ENCODE results near the gene AMTN.
"Not testable (repeated sequence)": the region's sequence is repeated elsewhere in the genome, so short reads cannot be mapped to it uniquely, and the experiment has no call there.

AMTN gene, protein sequence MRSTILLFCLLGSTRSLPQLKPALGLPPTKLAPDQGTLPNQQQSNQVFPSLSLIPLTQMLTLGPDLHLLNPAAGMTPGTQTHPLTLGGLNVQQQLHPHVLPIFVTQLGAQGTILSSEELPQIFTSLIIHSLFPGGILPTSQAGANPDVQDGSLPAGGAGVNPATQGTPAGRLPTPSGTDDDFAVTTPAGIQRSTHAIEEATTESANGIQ

DNA sequence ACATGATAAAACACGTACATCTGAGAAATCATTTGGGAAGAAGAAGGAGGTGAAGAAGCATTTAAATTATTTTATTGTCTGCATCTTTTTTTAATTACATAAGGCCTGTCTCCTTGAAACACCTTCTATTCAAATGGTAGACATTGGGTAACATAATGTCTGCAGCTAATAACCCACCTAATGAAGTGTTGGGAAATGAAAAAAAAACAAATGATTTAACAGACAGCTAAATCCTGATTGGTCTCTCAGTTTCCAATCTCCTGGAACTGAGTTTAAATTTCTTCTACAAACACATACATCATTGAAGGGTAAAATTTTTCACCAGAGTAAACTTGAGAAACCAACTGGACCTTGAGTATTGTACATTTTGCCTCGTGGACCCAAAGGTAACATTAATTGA, at the start of gene AMTN:
Gene AMTN (plus strand): TSS at position 301 of the 400 bp plus-strand sequence. CDS start 209 bp downstream, outside the sequence.
- H3K9ac ChIP-seq (ENCODE audit: insufficient read length), result no peak within 1 kb of the TSS
- no peak for DNase-seq (ENCODE audit: low read depth, low spot score)
- H3K4me3 ChIP-seq, result no peak within 1 kb of the TSS
- H3K27ac ChIP-seq, result no peak within 1 kb of the TSS
- no peaks in the 10 kb centered on the region for H3K9me3 ChIP-seq (ENCODE audit: low read depth, low read length)
- no peaks in the 10 kb centered on the region for H3K36me3 ChIP-seq (ENCODE audit: insufficient read depth, low read length)
- no peak for TF ChIP-seq POLR2AphosphoS5 (IDR thresholded peaks at IDR 0.05; ENCODE audit: borderline replicate concordance, low read depth, low read length)
- no peak for TF ChIP-seq EZH2 (IDR thresholded peaks at IDR 0.05)
- TF ChIP-seq FOXP2 (optimal IDR thresholded peaks at IDR 0.05; ENCODE audit: control extremely low read depth, extremely low read length, insufficient read depth), result no peak

DNA sequence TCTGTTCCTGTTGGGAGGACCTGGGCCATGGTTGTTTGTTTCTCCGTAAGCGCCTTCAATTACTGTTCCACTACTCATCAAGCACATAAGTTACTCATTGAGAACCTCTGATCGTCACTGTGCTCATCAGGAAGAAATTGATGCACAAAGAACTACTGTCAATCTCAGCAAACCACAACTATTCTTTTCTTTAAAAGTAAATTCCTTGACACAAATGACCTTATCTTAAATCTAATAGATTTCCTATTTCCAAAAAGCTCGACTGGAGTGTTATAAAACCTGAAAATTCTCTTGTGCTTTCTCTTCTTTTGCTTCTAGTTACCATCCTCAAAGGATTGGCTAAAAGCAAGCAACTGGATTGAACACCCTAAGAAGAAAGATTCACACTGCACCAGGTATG, 46.5 kb upstream of the AMTN start, which contains the start of gene MUC7:
Gene MUC7 (plus strand): TSS at position 301 of the 400 bp plus-strand sequence. CDS start 1,825 bp downstream, outside the sequence.
- no peak within 1 kb of the TSS for H3K27ac ChIP-seq
- H3K36me3 ChIP-seq (ENCODE audit: insufficient read depth, low read length), result no peaks in the 10 kb centered on the region

DNA sequence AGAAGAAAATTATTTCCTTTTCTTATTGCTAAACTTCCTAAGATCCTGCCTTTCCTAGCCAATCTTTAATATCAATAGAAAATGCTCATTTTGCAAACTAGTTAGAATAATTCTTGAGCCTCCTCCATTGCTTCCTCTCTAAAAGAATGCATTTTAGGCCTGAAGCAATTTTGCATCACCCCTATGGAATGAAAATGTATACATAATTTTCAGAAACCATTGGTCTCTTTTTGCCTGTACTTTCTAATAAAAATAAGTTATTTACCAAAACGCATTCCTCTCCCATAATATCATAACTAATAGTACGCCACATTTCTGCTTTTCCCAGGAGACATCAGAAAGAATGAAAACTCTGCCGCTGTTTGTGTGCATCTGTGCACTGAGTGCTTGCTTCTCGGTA, 44.7 kb upstream of the AMTN start:
- H3K27ac ChIP-seq, result peak overlapping the region; percentile 77
- H3K9me3 ChIP-seq (ENCODE audit: low read depth, low read length), result no peaks in the 10 kb centered on the region
- peak overlapping the region; percentile 6 for H3K9ac ChIP-seq (ENCODE audit: insufficient read length)
- TF ChIP-seq EZH2 (IDR thresholded peaks at IDR 0.05) (no peak), POLR2AphosphoS5 (IDR thresholded peaks at IDR 0.05; ENCODE audit: borderline replicate concordance, low read depth, low read length) (no peak), FOXP2 (optimal IDR thresholded peaks at IDR 0.05; ENCODE audit: control extremely low read depth, extremely low read length, insufficient read depth) (no peak)
- peak; percentile 66 for DNase-seq (ENCODE audit: low read depth, low spot score)
- H3K36me3 ChIP-seq (ENCODE audit: insufficient read depth, low read length), result no peaks in the 10 kb centered on the region
- peak overlapping the region; percentile 49 for H3K4me3 ChIP-seq

More for the DNA sequence above, 46.5 kb upstream of the AMTN start, which contains the start of gene MUC7:
- DNase-seq (ENCODE audit: low read depth, low spot score), result no peak
- no peak for TF ChIP-seq EZH2 (IDR thresholded peaks at IDR 0.05)
- TF ChIP-seq POLR2AphosphoS5 (IDR thresholded peaks at IDR 0.05; ENCODE audit: borderline replicate concordance, low read depth, low read length), result no peak
- no peak for TF ChIP-seq FOXP2 (optimal IDR thresholded peaks at IDR 0.05; ENCODE audit: control extremely low read depth, extremely low read length, insufficient read depth)
- H3K4me3 ChIP-seq, result no peak within 1 kb of the TSS
- H3K9ac ChIP-seq (ENCODE audit: insufficient read length), result no peak within 1 kb of the TSS
- no peaks in the 10 kb centered on the region for H3K9me3 ChIP-seq (ENCODE audit: low read depth, low read length)

DNA sequence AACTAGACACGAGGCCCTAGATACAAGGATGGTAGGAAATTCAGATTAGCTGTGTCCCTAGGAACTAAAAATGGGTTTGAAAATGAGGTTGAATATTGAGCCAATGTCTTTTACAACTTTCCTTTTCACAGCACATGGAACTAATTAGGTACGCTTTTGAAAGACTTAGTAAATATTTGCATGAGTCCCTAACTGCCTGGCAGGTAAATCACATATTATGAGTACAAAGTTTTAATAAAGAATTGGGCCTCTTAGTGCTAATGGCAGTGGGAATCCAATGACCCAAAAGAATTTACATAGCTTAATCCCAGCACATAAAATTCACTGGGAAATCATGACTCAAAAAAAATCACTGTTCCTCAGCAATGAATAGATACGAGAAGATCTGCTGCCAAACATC, 29.6 kb upstream of the AMTN start:
- no peak overlapping the region for H3K9ac ChIP-seq (ENCODE audit: insufficient read length)
- no peak for TF ChIP-seq EZH2 (IDR thresholded peaks at IDR 0.05)
- no peak overlapping the region for H3K4me3 ChIP-seq
- no peaks in the 10 kb centered on the region for H3K9me3 ChIP-seq (ENCODE audit: low read depth, low read length)
- DNase-seq (ENCODE audit: low read depth, low spot score), result no peak
- H3K36me3 ChIP-seq (ENCODE audit: insufficient read depth, low read length), result no peaks in the 10 kb centered on the region
- H3K27ac ChIP-seq, result no peak overlapping the region

DNA sequence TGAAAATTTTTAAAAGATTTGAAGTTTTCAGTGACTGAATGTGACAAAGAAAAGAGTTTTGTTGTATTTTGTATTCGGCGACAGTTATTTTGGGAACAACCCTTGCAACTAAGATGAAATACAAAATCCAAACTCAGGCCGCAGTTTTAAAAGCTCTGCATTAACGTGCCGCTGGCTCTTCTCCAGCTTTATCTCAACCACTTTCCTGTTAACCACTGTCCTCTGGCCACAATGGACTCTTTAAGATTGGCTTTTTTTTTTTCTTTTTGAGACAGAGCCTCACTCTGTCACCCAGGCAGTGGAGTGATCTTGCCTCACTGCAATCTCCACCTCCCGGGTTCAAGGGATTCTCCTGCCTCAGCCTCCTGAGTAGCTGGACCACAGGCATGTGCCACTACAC, 22.1 kb upstream of the AMTN start:
- Histone ChIP-seq H3K36me3 (ENCODE audit: insufficient read depth, low read length) (no peaks in the 10 kb centered on the region), H3K9ac (ENCODE audit: insufficient read length) (no peak overlapping the region), H3K27ac (no peak overlapping the region), H3K4me3 (no peak overlapping the region), H3K9me3 (ENCODE audit: low read depth, low read length) (no peaks in the 10 kb centered on the region)
- TF ChIP-seq EZH2 (IDR thresholded peaks at IDR 0.05) (no peak), FOXP2 (optimal IDR thresholded peaks at IDR 0.05; ENCODE audit: control extremely low read depth, extremely low read length, insufficient read depth) (no peak), POLR2AphosphoS5 (IDR thresholded peaks at IDR 0.05; ENCODE audit: borderline replicate concordance, low read depth, low read length) (no peak)
- no peak for DNase-seq (ENCODE audit: low read depth, low spot score)

DNA sequence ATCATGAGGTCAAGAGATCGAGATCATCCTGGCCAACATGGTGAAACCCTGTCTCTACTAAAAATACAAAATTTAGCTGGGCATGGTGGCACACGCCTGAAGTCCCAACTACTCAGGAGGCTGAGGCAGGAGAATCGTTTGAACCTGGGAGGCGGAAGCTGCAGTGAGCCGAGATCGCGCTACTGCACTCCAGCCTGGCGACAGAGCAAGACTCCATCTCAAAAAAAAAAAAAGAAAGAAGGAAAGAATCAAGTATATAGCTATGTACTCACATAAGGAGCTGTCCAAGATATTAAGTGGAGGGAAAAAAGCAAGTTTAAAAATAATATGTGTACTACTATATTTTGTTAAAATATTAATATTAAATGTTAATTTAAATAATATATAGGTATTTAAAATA, 16.5 kb upstream of the AMTN start:
- not testable (repeated sequence) for H3K9me3 ChIP-seq (ENCODE audit: low read depth, low read length); H3K36me3 ChIP-seq (ENCODE audit: insufficient read depth, low read length); DNase-seq (ENCODE audit: low read depth, low spot score); H3K27ac ChIP-seq; H3K4me3 ChIP-seq; H3K9ac ChIP-seq (ENCODE audit: insufficient read length)

DNA sequence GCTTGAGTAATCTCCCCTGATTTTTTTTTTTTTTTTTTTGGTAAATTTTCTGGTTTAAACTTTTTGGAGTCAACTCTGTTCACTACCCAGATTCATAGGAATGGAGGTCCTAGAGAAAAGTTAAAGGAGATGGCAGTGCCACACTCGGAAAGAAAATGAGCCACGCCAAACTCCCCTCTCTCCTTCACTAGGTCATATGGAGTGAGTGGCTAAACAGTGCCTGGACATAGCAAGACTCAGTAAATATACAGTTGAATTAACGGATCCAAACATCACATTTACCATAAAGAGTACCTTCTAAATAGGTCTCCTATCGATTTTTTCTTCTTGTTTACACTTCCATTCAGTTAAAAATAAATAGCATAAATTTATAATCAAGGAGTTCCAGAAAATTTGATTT, 13.6 kb upstream of the AMTN start:
- H3K27ac ChIP-seq, result no peak overlapping the region
- H3K36me3 ChIP-seq (ENCODE audit: insufficient read depth, low read length), result no peaks in the 10 kb centered on the region
- no peak for TF ChIP-seq EZH2 (IDR thresholded peaks at IDR 0.05)
- TF ChIP-seq POLR2AphosphoS5 (IDR thresholded peaks at IDR 0.05; ENCODE audit: borderline replicate concordance, low read depth, low read length), result no peak
- no peak for TF ChIP-seq FOXP2 (optimal IDR thresholded peaks at IDR 0.05; ENCODE audit: control extremely low read depth, extremely low read length, insufficient read depth)
- no peak for DNase-seq (ENCODE audit: low read depth, low spot score)
- no peak overlapping the region for H3K9ac ChIP-seq (ENCODE audit: insufficient read length)
- no peaks in the 10 kb centered on the region for H3K9me3 ChIP-seq (ENCODE audit: low read depth, low read length)
- H3K4me3 ChIP-seq, result no peak overlapping the region

DNA sequence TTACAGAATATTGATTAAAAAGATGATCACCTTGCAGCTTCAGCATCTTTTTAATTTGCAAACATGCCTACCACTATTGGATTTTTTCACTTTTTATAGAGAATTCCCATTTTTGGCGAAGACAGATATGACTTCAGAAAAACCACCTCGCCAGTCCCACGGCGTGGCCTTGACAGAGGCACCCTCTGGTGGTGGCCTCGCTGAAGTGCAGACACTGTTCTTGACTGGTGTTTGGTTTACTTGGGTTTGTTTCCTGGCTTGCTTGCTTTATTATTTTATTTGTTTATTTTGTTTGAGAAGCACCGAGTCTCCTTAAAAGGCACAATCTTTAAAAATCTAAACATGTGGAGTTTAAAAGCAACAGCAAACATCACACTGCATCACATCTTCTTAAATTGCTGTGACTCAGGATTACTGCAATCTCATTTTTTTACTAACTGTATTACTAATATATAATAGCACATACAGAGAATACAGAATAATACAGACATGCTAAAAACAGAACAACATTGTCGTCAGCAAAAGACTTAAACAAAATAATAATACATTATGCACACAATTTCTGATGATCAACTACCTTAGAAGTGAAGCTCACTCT, 13.1 kb upstream of the AMTN start:
- no peak for TF ChIP-seq EZH2 (IDR thresholded peaks at IDR 0.05)
- no peak for TF ChIP-seq FOXP2 (optimal IDR thresholded peaks at IDR 0.05; ENCODE audit: control extremely low read depth, extremely low read length, insufficient read depth)
- TF ChIP-seq POLR2AphosphoS5 (IDR thresholded peaks at IDR 0.05; ENCODE audit: borderline replicate concordance, low read depth, low read length), result no peak
- Histone ChIP-seq H3K9me3 (ENCODE audit: low read depth, low read length) (no peaks in the 10 kb centered on the region), H3K4me3 (no peak overlapping the region), H3K27ac (no peak overlapping the region), H3K9ac (ENCODE audit: insufficient read length) (no peak overlapping the region), H3K36me3 (ENCODE audit: insufficient read depth, low read length) (no peaks in the 10 kb centered on the region)
- no peak for DNase-seq (ENCODE audit: low read depth, low spot score)

DNA sequence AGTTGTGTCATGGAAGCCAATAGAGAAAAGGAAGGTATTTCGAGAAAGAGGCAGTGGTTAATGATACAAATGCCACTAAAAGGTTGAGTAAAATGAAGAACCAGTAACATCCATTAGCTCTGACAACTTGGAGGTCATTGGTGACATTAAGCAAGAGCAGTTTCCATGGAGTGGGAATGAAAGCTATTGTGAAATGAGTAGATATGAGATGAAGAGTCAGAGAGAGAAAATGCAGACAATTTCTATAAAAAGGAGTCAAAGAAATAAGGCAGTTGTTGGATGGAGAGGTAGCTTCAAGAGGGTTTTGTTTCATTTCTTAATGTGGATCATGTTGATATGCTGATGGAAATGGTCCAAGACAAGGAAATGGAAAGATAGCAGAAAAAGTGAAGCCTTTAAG, 9.6 kb upstream of the AMTN start:
- H3K4me3 ChIP-seq, result no peak overlapping the region
- DNase-seq (ENCODE audit: low read depth, low spot score), result no peak
- no peaks in the 10 kb centered on the region for H3K9me3 ChIP-seq (ENCODE audit: low read depth, low read length)
- TF ChIP-seq EZH2 (IDR thresholded peaks at IDR 0.05) (no peak), FOXP2 (optimal IDR thresholded peaks at IDR 0.05; ENCODE audit: control extremely low read depth, extremely low read length, insufficient read depth) (no peak), POLR2AphosphoS5 (IDR thresholded peaks at IDR 0.05; ENCODE audit: borderline replicate concordance, low read depth, low read length) (no peak)
- H3K9ac ChIP-seq (ENCODE audit: insufficient read length), result no peak overlapping the region
- no peaks in the 10 kb centered on the region for H3K36me3 ChIP-seq (ENCODE audit: insufficient read depth, low read length)
- H3K27ac ChIP-seq, result no peak overlapping the region
